Natural killer cell treated with Interleukin-12 subunit alpha and Interleukin-12 subunit beta and Interleukin-15 and Interleukin-18, amount 100 ng/mL, for 72 hours (primary cell): ENCODE measurements around the gene PLD3. TPM values are rescaled to one million over a fixed set of nuclear protein-coding genes. Genes with fewer than 3 reads are reported as not detected.
A peak's percentile ranks its signal among the peaks of the same experiment; 100 is the strongest.
"Not testable (repeated sequence)": the region's sequence is repeated elsewhere in the genome, so short reads cannot be mapped to it uniquely, and the experiment has no call there.

Source experiments
- ATAC-seq, 2 donors: fragments of 150-1000 bp; cut with Tn5 transposase in 1 of 2; sonication (Bioruptor Pico), chemical (Tn5 transposase) in 1 of 2; 2 replicates each; pipeline ENCODE4 v1.10.0; 2021
- DNase-seq: peaks from one replicate; pipeline ENCODE4 v3.0.0; 2022; ENCODE audit warnings: low spot score
- H3K27ac Mint-ChIP-seq, 2 donors: 1 replicate in 1 of 2; 2 replicates in 1 of 2; pipeline ENCODE4 v1.8.0; 2022; ENCODE audit warnings: mixed read lengths in 2 of 2, mild to moderate bottlenecking in 1 of 2, moderate library complexity in 1 of 2
- H3K27me3 Mint-ChIP-seq, 2 donors: 1 replicate in 1 of 2; 2 replicates in 1 of 2; pipeline ENCODE4 v1.8.0; 2022; ENCODE audit warnings: mixed read lengths in 2 of 2
- H3K36me3 Mint-ChIP-seq: one replicate; pipeline ENCODE4 v1.8.0; 2022; ENCODE audit warnings: mixed read lengths
- H3K4me1 Mint-ChIP-seq, 2 donors: 1 replicate in 1 of 2; 2 replicates in 1 of 2; pipeline ENCODE4 v1.8.0; 2022; ENCODE audit warnings: low read depth in 2 of 2, mixed read lengths in 2 of 2, mild to moderate bottlenecking in 1 of 2
- H3K4me3 Mint-ChIP-seq: one replicate; pipeline ENCODE4 v1.8.0; 2022; ENCODE audit warnings: mixed read lengths
- H3K9me3 Mint-ChIP-seq: 2 replicates; pipeline ENCODE4 v1.8.0; 2022; ENCODE audit warnings: mixed read lengths
- total RNA-seq, 2 donors: library from RNA; stranded (reverse); gene quantifications; one replicate each; pipeline ENCODE4 v1.2.3, GENCODE V29; 2022

Gene PLD3
- total RNA-seq, 2 donors from 2014 or later = 67.4 to 92.0 TPM

DNA sequence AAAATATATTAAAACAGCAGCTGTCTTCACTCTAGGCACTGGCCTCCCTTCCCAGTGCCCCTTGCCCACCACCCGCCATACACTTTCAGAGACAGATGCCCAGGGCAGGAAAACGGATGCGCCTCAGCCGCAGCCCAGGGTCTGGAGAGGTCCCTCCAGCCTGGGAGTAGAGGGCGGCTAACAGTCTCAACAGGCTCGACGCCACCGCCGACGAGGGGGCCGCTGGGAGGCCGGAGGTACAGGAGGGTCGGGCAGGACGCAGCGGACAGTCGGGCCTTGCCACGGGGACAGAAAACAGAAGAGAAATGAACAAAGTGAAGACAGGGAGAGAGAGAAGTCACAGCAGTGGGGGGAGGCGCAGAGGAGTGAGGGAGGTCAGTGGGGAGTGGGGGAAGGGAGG is 27.4 kb upstream of the PLD3 start:
- H3K4me3 Mint-ChIP-seq = no peak overlapping the region
- no peak for DNase-seq
- no peak overlapping the region for H3K27ac Mint-ChIP-seq

DNA sequence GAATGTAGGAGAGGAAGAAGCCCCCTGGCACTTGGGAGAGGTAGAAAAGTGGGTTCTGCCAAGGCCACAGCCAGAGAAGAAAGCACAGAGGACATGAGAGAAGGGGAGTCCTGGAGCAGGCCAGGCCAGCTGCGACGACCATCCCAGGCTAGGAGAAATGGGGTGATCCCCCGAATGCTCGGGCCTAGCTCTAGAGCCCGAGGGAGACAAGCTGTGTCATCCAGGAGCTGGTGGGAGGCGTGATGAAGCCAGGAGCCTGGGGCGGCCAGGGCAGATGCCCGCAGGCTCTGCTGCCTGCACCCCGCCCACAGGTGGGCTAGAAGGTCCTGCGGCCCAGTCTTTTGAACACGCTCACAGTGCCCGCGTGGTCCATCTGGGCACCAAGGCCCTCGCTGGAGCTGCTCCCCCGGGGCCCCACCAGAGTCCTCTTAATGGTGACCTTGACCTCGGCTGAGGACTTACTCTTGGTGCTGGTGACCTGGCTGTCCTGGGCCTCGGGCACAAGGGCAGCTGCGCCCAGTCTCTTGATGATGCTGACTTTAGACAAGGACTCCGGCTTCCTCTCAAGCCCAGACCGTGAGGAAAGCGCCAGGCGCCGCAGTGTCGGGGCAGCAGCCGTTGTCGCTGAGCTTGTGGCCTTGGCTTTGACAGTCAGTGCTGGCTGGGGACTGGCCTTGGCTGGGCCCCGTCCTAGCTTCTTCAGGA is 26.8 kb upstream of the PLD3 start:
- DNase-seq = no peak
- Mint-ChIP-seq H3K36me3 (peaks cover 6% of the 10 kb centered on the region), H3K27ac (no peak overlapping the region), H3K27me3 (no peaks in the 10 kb centered on the region), H3K9me3 (no peaks in the 10 kb centered on the region), H3K4me1 (peaks cover 0 to 3% of the 10 kb centered on the region in 2 donors), H3K4me3 (no peak overlapping the region)
- no peak for ATAC-seq

More for the DNA sequence above, 27.4 kb upstream of the PLD3 start:
- H3K27me3 Mint-ChIP-seq = no peaks in the 10 kb centered on the region
- H3K4me1 Mint-ChIP-seq = peaks cover 0 to 3% of the 10 kb centered on the region in 2 donors
- H3K9me3 Mint-ChIP-seq = no peaks in the 10 kb centered on the region
- H3K36me3 Mint-ChIP-seq = peaks cover 6% of the 10 kb centered on the region
- no peak for ATAC-seq

DNA sequence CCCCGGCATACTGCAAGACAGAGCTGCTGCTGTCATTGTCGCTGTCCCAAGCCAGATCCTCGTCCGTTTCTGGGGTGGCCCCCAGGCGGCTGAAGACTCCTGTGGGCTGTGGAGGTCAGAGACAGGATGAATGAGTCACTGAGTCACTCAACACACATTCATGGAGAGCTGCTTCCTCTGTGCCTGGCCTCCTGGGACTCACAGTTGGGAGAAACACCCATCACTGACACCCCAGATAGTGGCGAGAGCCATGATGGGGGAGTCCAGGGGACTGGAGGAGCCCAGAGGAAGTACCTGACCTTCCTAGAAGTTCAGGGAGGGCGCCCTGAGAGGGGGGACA is 26.3 kb upstream of the PLD3 start:
- Mint-ChIP-seq H3K27ac (no peak overlapping the region), H3K4me1 (peaks cover 0 to 3% of the 10 kb centered on the region in 2 donors), H3K27me3 (no peaks in the 10 kb centered on the region), H3K9me3 (no peaks in the 10 kb centered on the region), H3K4me3 (no peak overlapping the region), H3K36me3 (peaks cover 6% of the 10 kb centered on the region)
- ATAC-seq (no peak), DNase-seq (no peak)

DNA sequence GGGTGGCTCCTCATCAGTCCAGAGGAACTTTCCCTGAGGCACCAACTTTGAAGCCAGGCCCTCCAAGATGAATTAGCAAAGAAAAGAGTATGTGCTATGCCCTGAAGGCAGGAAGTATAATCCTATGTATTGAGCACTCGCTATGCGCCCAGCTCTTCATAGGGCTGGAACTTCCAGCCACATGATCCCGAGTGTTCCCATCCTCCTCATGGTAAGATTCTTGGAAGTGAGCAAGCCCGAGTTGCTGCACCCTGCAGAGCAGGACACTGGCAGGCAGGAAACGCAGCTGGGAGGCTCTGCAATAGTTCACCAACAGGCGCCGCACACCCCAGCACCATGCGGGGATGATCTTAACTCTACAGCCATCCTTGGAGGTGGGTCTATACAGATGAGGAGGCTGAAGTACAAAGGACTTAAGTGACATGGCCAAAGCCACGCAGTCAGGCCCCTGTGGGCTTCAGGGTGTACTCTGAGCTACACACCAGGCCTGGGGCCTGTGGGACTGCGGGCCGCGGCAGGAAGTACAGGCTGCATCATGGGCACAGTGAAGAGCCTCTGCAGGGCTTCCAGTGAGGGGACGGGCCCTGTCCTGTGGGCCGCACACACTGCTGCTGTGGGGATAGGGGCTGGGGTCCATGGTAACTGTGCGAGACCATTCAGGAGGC is 25.4 kb upstream of the PLD3 start:
- no peak overlapping the region for H3K4me3 Mint-ChIP-seq
- DNase-seq (no peak), ATAC-seq (no peak)
- no peaks in the 10 kb centered on the region for H3K9me3 Mint-ChIP-seq
- no peak overlapping the region for H3K27ac Mint-ChIP-seq
- peaks cover 0 to 3% of the 10 kb centered on the region in 2 donors for H3K4me1 Mint-ChIP-seq
- H3K27me3 Mint-ChIP-seq = no peaks in the 10 kb centered on the region
- peaks cover 6% of the 10 kb centered on the region for H3K36me3 Mint-ChIP-seq

DNA sequence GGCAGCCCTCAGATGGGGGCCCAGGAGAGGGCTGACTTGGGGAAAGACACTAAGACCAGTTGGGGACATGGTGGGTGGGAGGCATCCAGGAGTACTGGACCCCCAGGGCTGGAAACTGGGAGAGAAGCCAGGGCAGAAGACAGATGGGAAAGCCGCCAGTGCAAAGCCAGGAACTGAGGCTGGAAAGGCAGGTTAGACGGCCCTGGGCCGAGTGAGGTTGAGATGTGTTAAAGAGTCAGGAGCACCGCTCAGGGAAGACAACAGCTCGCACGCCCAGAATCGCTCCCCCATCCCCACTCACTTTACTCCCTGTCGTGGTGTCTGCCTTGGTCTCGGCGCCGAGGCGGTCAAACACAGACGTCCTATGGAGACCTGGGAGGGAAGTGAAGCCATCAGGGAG is 24.8 kb upstream of the PLD3 start:
- no peak overlapping the region for H3K27ac Mint-ChIP-seq
- no peak overlapping the region for H3K4me3 Mint-ChIP-seq
- H3K27me3 Mint-ChIP-seq = no peaks in the 10 kb centered on the region
- ATAC-seq (no peak), DNase-seq (no peak)
- no peaks in the 10 kb centered on the region for H3K9me3 Mint-ChIP-seq
- H3K4me1 Mint-ChIP-seq = peaks cover 0 to 3% of the 10 kb centered on the region in 2 donors
- peaks cover 6% of the 10 kb centered on the region for H3K36me3 Mint-ChIP-seq

DNA sequence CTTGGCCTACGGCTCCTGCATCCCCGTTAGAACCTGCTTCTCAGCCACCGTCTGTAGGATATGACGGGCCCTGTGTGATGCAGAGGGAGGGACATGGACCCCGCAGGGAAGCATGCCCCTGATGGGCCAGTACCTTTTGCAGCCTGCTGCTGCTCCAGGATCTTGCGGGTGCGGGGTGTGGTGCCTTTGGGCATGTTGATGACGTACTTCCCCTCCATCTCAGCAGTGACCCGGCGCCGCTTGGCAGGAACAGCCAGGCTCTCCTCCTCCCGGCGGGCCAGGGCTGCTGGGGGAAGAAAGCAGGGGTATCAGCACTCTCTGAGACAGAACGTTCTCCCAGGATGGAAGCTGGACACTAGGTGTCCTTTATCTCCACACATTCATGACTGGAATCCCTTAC is 22.3 kb upstream of the PLD3 start:
- H3K27ac Mint-ChIP-seq = no peak overlapping the region
- peaks cover 6% of the 10 kb centered on the region for H3K36me3 Mint-ChIP-seq
- ATAC-seq (no peak), DNase-seq (no peak)
- H3K4me3 Mint-ChIP-seq = no peak overlapping the region
- H3K9me3 Mint-ChIP-seq = no peaks in the 10 kb centered on the region
- no peaks in the 10 kb centered on the region for H3K4me1 Mint-ChIP-seq
- H3K27me3 Mint-ChIP-seq = no peaks in the 10 kb centered on the region

DNA sequence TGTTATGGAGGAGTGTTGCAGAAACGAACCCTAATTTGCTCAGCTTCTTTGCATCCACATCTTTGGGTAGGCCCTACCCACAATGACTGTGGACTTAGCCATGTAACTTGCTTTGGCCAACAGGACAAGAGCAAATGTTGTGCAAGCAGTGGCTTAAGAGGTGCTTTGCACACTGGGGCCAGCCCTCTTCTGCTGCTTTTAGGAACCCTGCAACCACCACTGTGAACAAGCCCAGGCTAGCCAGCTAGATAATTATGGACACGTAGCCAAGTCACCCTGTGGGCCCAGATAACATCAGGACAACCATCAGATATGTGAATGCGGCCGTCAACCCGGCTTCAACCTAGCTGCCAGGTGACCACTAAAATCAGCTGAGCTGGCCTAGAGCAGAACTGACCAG is 17.4 kb upstream of the PLD3 start:
- ATAC-seq (peak in 1 of 2 donors; percentile 72), DNase-seq (no peak)
- no peaks in the 10 kb centered on the region for H3K4me1 Mint-ChIP-seq
- no peaks in the 10 kb centered on the region for H3K9me3 Mint-ChIP-seq
- no peak overlapping the region for H3K4me3 Mint-ChIP-seq
- no peaks in the 10 kb centered on the region for H3K27me3 Mint-ChIP-seq
- H3K27ac Mint-ChIP-seq = no peak overlapping the region
- no peaks in the 10 kb centered on the region for H3K36me3 Mint-ChIP-seq

DNA sequence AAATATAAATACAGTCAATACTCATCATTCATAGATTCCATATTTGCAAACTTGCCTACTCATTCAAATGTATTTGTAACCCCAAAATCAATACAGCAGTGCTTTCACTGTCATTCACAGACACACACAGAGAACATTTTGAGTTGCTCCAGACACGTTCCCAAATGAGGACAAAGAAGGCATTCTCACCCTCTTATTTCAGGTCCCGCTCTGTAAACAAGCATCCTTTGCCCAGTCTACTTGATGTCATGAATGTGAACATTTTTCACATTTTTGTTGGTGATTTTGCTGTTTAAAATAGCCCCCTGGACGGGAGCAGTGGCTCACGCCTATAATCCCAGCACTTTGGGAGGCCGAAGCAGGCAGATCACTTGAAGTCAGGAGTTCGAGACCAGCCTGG is 15.8 kb upstream of the PLD3 start:
- Mint-ChIP-seq H3K36me3 (no peaks in the 10 kb centered on the region), H3K27me3 (no peaks in the 10 kb centered on the region), H3K27ac (no peak overlapping the region), H3K4me3 (no peak overlapping the region), H3K9me3 (no peaks in the 10 kb centered on the region), H3K4me1 (no peaks in the 10 kb centered on the region)
- DNase-seq = no peak
- ATAC-seq = no peak

DNA sequence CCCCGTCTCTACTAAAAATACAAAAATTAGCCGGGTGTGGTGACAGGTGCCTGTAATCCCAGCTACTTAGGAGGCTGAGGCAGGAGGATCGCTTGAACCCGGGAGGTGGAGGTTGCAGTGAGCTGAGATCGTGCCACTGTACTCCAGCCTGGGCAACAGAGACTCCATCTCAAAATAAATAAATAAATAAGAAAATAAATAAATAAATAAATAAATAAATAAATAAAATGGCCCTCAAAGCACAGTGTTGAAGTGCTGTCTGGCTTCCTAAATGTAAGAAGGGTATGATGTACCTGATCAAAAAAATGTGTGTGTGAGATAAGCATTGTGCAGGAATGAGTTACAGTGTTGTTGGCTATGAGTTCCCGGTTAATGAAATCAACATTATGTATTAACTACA is 15.4 kb upstream of the PLD3 start:
- not testable (repeated sequence) for H3K4me3 Mint-ChIP-seq, H3K27me3 Mint-ChIP-seq, H3K9me3 Mint-ChIP-seq, ATAC-seq, H3K36me3 Mint-ChIP-seq, H3K4me1 Mint-ChIP-seq, DNase-seq, H3K27ac Mint-ChIP-seq

DNA sequence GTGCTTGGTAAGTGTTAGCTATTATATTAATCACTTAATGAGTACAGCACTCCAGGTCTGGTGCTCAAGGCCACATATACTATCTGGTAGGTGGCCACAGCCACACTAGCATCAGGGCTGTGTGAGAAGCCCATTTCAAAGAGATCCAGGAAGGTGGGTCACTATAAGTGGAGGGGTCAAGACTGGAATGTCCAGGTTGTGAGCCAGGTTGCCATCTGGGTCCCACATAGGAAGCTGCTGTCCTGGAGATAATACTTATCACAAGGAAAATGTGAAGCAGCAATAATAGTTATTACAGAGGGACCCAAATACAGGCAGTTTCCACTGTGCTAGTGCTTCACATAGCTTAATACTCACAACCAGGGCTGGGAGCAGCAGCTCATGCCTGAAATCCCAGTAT is 13.4 kb upstream of the PLD3 start:
- no peaks in the 10 kb centered on the region for H3K9me3 Mint-ChIP-seq
- H3K36me3 Mint-ChIP-seq = peaks cover 11% of the 10 kb centered on the region
- no peak overlapping the region for H3K4me3 Mint-ChIP-seq
- no peak for ATAC-seq
- peaks cover 0 to 4% of the 10 kb centered on the region in 2 donors for H3K4me1 Mint-ChIP-seq
- H3K27ac Mint-ChIP-seq = no peak overlapping the region
- no peak for DNase-seq
- H3K27me3 Mint-ChIP-seq = no peaks in the 10 kb centered on the region

DNA sequence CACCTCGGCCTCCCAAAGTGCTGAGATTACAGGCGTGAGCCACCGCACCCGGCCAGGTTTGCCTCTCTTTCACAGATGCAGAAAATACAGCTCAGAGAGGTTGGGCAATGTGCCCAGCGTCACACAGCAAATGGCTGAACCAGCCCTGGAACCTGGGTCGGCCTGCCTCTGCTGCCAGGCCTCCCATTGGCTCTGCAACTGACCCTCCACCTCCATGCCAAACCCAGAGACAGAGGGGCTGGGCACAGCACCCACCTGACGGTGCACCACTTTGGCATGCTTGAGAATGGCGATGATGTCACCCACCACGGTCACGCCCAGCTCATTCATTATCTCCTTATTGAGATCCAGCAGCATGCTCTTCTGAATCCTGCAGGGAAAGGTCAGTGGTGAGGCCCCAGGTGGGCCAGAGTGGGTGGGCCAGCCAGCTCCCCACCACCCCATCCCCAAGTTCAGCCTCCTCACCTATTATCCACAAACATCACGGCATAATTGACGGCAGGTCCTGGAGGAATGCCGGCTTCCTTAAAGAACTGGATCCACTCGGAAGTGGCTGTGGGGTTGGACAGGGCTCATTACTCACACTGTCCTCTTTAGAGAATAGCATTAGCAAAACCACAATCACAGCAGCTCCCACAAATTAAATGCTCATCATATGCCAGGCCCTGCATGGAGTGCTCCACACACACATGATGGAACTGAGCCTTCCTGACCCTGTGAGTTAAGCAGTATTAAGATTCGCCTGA is 12.5 kb upstream of the PLD3 start:
- H3K4me3 Mint-ChIP-seq = no peak overlapping the region

DNA sequence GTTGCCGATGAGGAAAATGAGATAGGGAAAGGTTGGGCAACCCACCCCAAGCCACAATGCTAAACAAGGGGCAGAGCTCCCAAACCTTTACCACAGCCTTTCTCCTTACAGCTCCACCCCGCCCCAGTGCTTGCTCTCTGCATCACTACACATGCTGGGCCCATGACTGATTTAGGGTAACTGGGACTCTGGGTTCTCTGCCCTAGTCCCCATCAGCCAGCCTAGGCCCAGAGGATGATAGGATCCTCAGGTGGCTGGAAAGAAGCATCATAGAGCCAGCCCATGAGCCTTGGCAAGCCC is 11.9 kb upstream of the PLD3 start:
- DNase-seq (no peak), ATAC-seq (peak in 1 of 2 donors; percentile 46)
- H3K4me3 Mint-ChIP-seq = no peak overlapping the region
- no peaks in the 10 kb centered on the region for H3K27me3 Mint-ChIP-seq
- no peaks in the 10 kb centered on the region for H3K9me3 Mint-ChIP-seq
- peaks cover 11% of the 10 kb centered on the region for H3K36me3 Mint-ChIP-seq
- no peak overlapping the region for H3K27ac Mint-ChIP-seq
- peaks cover 0 to 6% of the 10 kb centered on the region in 2 donors for H3K4me1 Mint-ChIP-seq

More for the DNA sequence above, 12.5 kb upstream of the PLD3 start:
- DNase-seq = no peak
- ATAC-seq = no peak
- Mint-ChIP-seq H3K36me3 (peaks cover 11% of the 10 kb centered on the region), H3K27ac (no peak overlapping the region), H3K4me1 (peaks cover 0 to 4% of the 10 kb centered on the region in 2 donors), H3K27me3 (no peaks in the 10 kb centered on the region), H3K9me3 (no peaks in the 10 kb centered on the region)

DNA sequence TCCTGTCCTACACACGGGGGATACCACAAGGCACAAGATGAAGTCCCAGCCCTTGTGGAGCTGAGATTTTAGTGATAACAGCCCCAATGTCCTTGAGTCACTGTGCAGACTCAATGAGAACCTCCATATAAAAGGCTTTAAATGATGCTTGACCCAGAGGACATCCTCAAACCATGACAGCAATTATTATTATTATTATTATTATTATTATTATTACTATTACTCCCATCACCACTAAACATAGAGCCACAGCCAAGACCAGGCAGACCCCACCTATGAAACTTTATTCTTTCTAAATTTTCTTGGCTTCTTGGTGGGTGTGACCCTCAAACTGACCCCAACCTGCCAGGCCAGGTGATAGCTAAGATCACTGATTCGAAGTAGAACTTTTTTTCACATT is 11.4 kb upstream of the PLD3 start:
- no peak overlapping the region for H3K27ac Mint-ChIP-seq
- peaks cover under 1 to 7% of the 10 kb centered on the region in 2 donors for H3K4me1 Mint-ChIP-seq
- H3K27me3 Mint-ChIP-seq = no peaks in the 10 kb centered on the region
- H3K9me3 Mint-ChIP-seq = no peaks in the 10 kb centered on the region
- peaks cover 11% of the 10 kb centered on the region for H3K36me3 Mint-ChIP-seq
- no peak overlapping the region for H3K4me3 Mint-ChIP-seq
- ATAC-seq (no peak), DNase-seq (no peak)

DNA sequence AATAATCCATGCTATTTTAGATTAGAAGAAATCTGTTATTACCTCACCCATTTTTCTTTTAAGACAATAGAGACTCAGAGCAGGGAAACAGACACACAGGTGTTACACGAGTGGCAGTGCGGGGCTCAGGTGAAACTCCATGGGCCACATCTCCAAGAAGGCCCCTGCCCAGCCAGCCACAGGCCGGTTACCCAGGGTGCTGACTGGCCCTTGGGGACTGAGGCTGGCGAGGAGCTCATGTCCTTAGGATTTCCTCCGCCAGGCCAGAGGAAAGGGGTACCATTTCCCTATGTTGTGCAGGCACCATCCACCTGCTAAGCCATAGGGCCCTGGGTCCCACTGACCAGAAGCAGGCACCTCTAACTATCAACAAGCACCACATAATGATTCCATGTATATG is 10.9 kb upstream of the PLD3 start:
- H3K27ac Mint-ChIP-seq = no peak overlapping the region
- peaks cover 5 to 11% of the 10 kb centered on the region in 2 donors for H3K4me1 Mint-ChIP-seq
- H3K27me3 Mint-ChIP-seq = no peaks in the 10 kb centered on the region
- peaks cover 11% of the 10 kb centered on the region for H3K36me3 Mint-ChIP-seq
- H3K9me3 Mint-ChIP-seq = no peaks in the 10 kb centered on the region
- no peak overlapping the region for H3K4me3 Mint-ChIP-seq
- ATAC-seq (no peak), DNase-seq (no peak)
